ENCODE data around the gene FSIP1.

FSIP1 gene

DNA sequence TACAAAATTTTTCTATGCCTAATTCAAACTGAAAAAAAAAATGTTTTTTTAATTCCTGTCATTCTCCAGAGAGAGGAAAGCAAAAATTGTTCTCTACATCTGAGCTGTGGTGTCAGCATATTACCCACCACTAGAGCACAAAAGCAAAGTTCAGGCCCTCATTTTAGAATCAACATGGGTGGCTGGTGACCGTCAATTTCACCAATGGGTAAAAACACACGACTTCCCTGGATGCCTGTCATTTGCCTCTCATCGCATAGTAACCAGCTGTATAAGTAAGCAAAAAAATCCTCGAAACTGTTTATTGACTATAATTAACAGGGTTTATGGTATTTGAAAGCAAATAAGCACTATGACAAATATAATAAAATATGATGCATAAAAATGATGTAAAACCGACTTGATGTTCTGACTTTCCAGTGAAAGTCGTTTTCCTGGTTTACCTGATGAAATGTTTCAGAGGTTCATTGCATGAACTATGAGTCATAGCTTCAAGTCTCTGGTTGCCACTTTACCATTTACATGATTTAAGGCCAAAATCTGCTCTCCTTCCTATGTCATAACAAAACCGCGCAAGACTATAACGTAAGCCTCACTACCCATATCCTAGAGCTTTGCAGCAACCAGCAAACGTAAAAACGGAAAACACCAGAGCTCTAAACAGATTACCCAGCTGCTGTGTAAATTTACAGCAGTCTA is 141.3 kb downstream of the FSIP1 start:
- TF ChIP-seq SIN3A (IDR thresholded peaks at IDR 0.05; ENCODE audit: borderline replicate concordance, insufficient read depth, low read length), result no peak
- no peak for TF ChIP-seq POLR2AphosphoS5 (IDR thresholded peaks at IDR 0.05; ENCODE audit: low read depth, low read length)

DNA sequence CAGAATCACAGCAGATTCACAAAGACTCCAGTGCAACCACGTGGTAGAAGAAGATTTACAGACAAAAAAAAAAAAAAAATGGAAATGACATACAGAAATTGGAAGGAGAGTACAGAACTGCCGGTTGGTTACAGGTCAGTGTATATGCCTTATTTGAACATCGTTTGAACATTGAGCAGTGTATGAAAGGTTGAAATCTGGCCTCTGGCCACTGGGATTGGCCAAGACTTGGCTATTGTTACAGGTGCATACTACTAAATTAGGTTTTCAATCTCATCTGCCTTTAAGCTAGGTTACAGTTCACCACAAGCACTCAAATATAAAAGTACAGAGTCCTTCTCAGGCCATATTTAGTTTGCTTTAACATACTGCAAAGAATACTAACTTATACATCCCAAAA is 142.0 kb downstream of the FSIP1 start:
- TF ChIP-seq, protein P1, sequence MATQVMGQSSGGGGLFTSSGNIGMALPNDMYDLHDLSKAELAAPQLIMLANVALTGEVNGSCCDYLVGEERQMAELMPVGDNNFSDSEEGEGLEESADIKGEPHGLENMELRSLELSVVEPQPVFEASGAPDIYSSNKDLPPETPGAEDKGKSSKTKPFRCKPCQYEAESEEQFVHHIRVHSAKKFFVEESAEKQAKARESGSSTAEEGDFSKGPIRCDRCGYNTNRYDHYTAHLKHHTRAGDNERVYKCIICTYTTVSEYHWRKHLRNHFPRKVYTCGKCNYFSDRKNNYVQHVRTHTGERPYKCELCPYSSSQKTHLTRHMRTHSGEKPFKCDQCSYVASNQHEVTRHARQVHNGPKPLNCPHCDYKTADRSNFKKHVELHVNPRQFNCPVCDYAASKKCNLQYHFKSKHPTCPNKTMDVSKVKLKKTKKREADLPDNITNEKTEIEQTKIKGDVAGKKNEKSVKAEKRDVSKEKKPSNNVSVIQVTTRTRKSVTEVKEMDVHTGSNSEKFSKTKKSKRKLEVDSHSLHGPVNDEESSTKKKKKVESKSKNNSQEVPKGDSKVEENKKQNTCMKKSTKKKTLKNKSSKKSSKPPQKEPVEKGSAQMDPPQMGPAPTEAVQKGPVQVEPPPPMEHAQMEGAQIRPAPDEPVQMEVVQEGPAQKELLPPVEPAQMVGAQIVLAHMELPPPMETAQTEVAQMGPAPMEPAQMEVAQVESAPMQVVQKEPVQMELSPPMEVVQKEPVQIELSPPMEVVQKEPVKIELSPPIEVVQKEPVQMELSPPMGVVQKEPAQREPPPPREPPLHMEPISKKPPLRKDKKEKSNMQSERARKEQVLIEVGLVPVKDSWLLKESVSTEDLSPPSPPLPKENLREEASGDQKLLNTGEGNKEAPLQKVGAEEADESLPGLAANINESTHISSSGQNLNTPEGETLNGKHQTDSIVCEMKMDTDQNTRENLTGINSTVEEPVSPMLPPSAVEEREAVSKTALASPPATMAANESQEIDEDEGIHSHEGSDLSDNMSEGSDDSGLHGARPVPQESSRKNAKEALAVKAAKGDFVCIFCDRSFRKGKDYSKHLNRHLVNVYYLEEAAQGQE (IDR thresholded peaks at IDR 0.05; ENCODE audit: insufficient read depth in 1 of 2, low read depth in 2 of 2, low read length in 2 of 2), result no peak
- no peak for TF ChIP-seq SIN3A (IDR thresholded peaks at IDR 0.05; ENCODE audit: borderline replicate concordance, insufficient read depth, low read length)
- TF ChIP-seq FOXP2 (optimal IDR thresholded peaks at IDR 0.05; ENCODE audit: borderline replicate concordance, extremely low read depth, extremely low read length, insufficient read depth), result no peak
- TF ChIP-seq TAF1 (IDR thresholded peaks at IDR 0.05; ENCODE audit: borderline replicate concordance, insufficient read depth, low read length), result no peak
- TF ChIP-seq POLR2AphosphoS5 (IDR thresholded peaks at IDR 0.05; ENCODE audit: low read depth, low read length), result no peak

DNA sequence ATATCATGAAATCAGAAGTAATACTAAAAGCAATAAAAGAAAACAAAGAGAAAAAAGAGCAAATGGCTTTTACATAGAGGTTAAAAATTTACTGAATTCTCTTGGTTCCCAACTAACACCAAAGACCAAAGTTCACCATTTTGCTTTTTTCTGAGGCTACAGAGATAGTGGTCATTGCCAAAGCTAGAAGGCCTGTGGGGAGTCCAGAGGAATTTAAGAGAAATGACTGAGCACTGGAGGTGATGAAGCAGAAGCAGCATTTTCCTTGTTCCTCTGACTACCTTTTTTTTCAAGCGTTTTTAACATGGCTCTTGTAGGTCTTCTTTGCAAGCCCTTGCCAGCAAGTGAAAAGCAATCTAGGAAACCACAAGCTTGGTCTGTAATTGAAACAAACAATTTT is 143.6 kb downstream of the FSIP1 start:
- TF ChIP-seq, protein P1 (IDR thresholded peaks at IDR 0.05; ENCODE audit: insufficient read depth in 1 of 2, low read depth in 2 of 2, low read length in 2 of 2), result no peak
- TF ChIP-seq POLR2AphosphoS5 (IDR thresholded peaks at IDR 0.05; ENCODE audit: low read depth, low read length), result no peak
- TF ChIP-seq TAF1 (IDR thresholded peaks at IDR 0.05; ENCODE audit: borderline replicate concordance, insufficient read depth, low read length), result no peak
- no peak for TF ChIP-seq SIN3A (IDR thresholded peaks at IDR 0.05; ENCODE audit: borderline replicate concordance, insufficient read depth, low read length)
- no peak for TF ChIP-seq FOXP2 (optimal IDR thresholded peaks at IDR 0.05; ENCODE audit: borderline replicate concordance, extremely low read depth, extremely low read length, insufficient read depth)

DNA sequence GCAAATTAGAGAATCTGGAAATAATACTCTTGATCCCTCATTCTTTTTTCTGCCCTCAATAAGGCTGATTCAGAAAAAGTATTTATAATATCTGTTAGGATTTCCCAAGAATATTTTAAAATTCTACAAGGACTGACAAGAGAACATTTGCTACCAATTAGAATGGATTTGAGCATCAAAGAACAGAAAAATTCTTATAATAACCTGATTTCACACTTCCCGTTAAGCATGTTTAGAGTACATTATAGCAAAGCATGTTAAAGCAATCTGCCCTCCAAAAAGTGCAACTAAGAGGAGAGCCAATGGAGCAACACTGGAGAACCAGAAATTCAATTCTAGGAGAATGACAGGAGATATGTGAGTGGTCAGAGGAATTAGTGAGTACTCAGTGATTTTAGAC is 144.6 kb downstream of the FSIP1 start:
- TF ChIP-seq SIN3A (IDR thresholded peaks at IDR 0.05; ENCODE audit: borderline replicate concordance, insufficient read depth, low read length) (no peak), POLR2AphosphoS5 (IDR thresholded peaks at IDR 0.05; ENCODE audit: low read depth, low read length) (no peak), FOXP2 (optimal IDR thresholded peaks at IDR 0.05; ENCODE audit: borderline replicate concordance, extremely low read depth, extremely low read length, insufficient read depth) (no peak), TAF1 (IDR thresholded peaks at IDR 0.05; ENCODE audit: borderline replicate concordance, insufficient read depth, low read length) (no peak)
- TF ChIP-seq, protein P1 (IDR thresholded peaks at IDR 0.05; ENCODE audit: insufficient read depth in 1 of 2, low read depth in 2 of 2, low read length in 2 of 2), result no peak

DNA sequence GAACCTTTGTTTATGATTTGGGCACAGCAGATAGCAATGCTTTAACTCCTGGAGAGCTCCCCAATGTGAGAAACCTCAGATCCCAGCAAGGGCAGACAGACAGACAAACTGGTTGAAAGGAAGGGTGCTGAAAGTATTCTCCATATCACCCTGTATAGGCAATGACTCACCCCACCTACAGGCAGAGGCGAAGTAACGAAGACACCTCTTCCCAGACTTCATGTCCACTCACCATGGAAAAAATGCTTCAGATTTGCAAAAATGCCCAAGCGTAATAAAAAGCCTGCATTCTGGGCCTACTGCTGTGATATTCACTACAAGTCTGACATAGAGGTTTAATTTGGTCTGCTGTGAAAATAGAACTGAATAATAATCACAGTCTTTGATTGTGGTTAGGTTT is 151.3 kb downstream of the FSIP1 start:
- TF ChIP-seq SIN3A (IDR thresholded peaks at IDR 0.05; ENCODE audit: borderline replicate concordance, insufficient read depth, low read length) (no peak), TAF1 (IDR thresholded peaks at IDR 0.05; ENCODE audit: borderline replicate concordance, insufficient read depth, low read length) (no peak), FOXP2 (optimal IDR thresholded peaks at IDR 0.05; ENCODE audit: borderline replicate concordance, extremely low read depth, extremely low read length, insufficient read depth) (no peak), POLR2AphosphoS5 (IDR thresholded peaks at IDR 0.05; ENCODE audit: low read depth, low read length) (no peak)
- TF ChIP-seq, protein P1 (IDR thresholded peaks at IDR 0.05; ENCODE audit: insufficient read depth in 1 of 2, low read depth in 2 of 2, low read length in 2 of 2), result no peak
